Measurements from ENCODE around the gene MYBPH. TPM values are rescaled to one million over a fixed set of nuclear protein-coding genes. Genes with fewer than 3 reads are reported as not detected.

MYBPH gene
- total RNA-seq, 6 experiments from 2014 or later, result 0.12 TPM; not detected in 5

DNA sequence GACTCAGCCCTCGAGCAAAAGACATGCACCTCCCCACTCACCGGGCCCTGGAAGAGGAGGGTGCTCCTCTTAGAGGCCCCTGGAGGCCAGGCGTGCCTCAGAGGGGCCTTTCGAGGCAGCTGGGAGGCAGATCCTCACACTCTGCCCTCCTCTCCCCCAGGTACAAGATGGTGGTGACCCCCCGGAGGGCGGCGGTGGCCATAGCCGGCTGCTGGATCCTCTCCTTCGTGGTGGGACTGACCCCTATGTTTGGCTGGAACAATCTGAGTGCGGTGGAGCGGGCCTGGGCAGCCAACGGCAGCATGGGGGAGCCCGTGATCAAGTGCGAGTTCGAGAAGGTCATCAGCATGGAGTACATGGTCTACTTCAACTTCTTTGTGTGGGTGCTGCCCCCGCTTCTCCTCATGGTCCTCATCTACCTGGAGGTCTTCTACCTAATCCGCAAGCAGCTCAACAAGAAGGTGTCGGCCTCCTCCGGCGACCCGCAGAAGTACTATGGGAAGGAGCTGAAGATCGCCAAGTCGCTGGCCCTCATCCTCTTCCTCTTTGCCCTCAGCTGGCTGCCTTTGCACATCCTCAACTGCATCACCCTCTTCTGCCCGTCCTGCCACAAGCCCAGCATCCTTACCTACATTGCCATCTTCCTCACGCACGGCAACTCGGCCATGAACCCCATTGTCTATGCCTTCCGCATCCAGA lies 10.4 kb downstream of the MYBPH start:
- no peak for DNase-seq
- H3K27me3 ChIP-seq, result no peaks in the 10 kb centered on the region
- no peak overlapping the region for H3K27ac ChIP-seq
- no peak overlapping the region for H3K4me3 ChIP-seq
- no peak for ATAC-seq
- no peaks in the 10 kb centered on the region for H3K36me3 ChIP-seq
- H3K9me3 ChIP-seq, result no peaks in the 10 kb centered on the region
- no peaks in the 10 kb centered on the region for H3K4me1 ChIP-seq
- TF ChIP-seq, protein P1, sequence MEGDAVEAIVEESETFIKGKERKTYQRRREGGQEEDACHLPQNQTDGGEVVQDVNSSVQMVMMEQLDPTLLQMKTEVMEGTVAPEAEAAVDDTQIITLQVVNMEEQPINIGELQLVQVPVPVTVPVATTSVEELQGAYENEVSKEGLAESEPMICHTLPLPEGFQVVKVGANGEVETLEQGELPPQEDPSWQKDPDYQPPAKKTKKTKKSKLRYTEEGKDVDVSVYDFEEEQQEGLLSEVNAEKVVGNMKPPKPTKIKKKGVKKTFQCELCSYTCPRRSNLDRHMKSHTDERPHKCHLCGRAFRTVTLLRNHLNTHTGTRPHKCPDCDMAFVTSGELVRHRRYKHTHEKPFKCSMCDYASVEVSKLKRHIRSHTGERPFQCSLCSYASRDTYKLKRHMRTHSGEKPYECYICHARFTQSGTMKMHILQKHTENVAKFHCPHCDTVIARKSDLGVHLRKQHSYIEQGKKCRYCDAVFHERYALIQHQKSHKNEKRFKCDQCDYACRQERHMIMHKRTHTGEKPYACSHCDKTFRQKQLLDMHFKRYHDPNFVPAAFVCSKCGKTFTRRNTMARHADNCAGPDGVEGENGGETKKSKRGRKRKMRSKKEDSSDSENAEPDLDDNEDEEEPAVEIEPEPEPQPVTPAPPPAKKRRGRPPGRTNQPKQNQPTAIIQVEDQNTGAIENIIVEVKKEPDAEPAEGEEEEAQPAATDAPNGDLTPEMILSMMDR (IDR thresholded peaks at IDR 0.05), result no peak
- TF ChIP-seq POLR2A (IDR thresholded peaks at IDR 0.05), result no peak
- 83% methylated on average over 15 of the region's 28 CpGs for WGBS (ENCODE audit: insufficient coverage, low coverage, low lambda C conversion rate, missing lambda C conversion rate)
- intact Hi-C loops (cut with DNase I), result loop anchor here in 1 of 2 donors (5.0 kb wide), 1 partner anchor 52 kb away; no protein-coding TSS in a partner anchor

DNA sequence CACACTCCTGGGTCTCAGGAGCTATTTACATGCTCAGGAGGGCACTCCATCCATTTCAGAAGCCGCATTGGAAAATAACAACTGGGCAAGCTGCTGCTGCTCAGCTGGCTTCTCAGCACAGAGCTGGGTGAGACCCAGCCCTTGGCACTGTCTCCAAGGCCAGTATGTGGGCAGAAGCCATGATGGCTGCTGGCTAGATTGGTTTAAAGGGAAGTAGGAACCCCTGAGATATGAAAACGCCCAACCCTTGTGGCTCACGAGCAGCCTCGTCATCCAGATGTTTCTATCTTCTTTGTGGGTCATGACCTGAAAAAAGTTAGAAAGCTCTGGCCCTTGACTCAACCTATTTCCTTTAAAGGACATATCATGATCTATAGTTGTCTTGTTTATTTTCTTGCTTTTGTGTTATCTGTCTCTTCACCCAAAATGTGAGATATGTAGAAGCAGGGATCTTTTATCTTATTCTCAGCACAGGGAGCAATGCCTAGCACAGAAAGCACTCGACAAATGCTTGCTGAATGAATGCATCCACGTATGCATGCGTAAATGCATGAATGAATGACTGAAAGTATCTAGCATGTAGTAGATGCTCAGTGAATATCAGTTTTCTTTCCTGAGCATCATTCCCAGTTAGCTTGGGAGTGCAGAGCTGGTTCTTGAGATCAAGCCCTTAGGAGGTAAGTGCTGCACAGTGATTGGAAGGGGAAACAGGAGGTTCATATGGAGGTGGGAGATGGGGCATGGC lies 11.6 kb downstream of the MYBPH start:
- ATAC-seq (no peak), DNase-seq (no peak)
- no peak overlapping the region for H3K4me3 ChIP-seq
- intact Hi-C loops (cut with DNase I), result no loop called here
- H3K27me3 ChIP-seq, result no peaks in the 10 kb centered on the region
- no peak for TF ChIP-seq POLR2A (IDR thresholded peaks at IDR 0.05)
- TF ChIP-seq, protein P1 (IDR thresholded peaks at IDR 0.05), result no peak
- 46% methylated on average over 7 of the region's 7 CpGs for WGBS (ENCODE audit: insufficient coverage, low coverage, low lambda C conversion rate, missing lambda C conversion rate)
- H3K9me3 ChIP-seq, result no peaks in the 10 kb centered on the region
- H3K36me3 ChIP-seq, result no peaks in the 10 kb centered on the region
- H3K27ac ChIP-seq, result no peak overlapping the region
- H3K4me1 ChIP-seq, result no peaks in the 10 kb centered on the region

DNA sequence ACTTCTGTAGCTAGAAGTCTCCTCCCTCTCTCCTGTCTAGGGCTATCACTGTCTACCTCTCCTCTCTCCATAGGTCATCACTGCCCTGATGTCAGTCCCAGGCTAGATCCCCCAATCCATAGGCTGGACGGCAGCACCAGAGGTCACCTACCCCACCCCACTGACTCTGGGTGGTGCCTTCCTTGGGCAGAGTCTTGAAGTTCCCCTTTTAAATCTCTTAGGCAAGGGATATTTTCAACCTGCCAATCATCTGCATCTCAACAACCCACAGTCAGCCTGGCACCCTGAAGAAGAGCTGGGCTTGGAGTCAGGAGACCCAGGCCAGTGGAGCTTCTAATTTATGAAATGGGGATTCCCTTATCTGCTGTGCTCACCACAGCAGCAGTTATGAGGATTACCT lies 13.2 kb downstream of the MYBPH start:
- intact Hi-C loops (cut with DNase I), result no loop called here
- DNase-seq, result no peak
- no peaks in the 10 kb centered on the region for H3K27me3 ChIP-seq
- WGBS (ENCODE audit: insufficient coverage, low coverage, low lambda C conversion rate, missing lambda C conversion rate), result 20% methylated on average over 1 of the region's 1 CpG
- H3K4me1 ChIP-seq, result no peaks in the 10 kb centered on the region
- ATAC-seq, result no peak
- no peaks in the 10 kb centered on the region for H3K9me3 ChIP-seq
- no peak overlapping the region for H3K27ac ChIP-seq
- no peaks in the 10 kb centered on the region for H3K36me3 ChIP-seq
- TF ChIP-seq, protein P1 (IDR thresholded peaks at IDR 0.05), result no peak
- no peak for TF ChIP-seq POLR2A (IDR thresholded peaks at IDR 0.05)
- no peak overlapping the region for H3K4me3 ChIP-seq

DNA sequence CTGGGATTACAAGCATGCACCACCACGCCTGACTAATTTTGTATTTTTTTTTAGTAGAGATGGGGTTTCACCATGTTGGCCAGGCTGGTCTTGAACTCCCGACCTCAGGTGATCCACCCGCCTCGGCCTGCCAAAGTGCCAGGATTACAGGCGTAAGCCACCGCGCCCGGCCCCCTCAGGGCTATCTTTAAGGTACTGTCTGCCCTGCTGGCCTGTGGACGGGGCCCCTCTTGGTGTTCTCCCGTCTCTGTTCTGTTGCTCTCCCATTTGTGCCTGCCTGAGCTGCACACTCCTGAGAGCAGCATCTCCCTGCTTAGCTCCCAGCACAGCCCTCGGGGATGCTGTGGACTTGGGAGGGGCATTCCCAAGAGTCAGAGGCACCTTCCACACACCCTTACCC lies 13.9 kb downstream of the MYBPH start:
- H3K27ac ChIP-seq, result no peak overlapping the region
- no peak for DNase-seq
- no peaks in the 10 kb centered on the region for H3K27me3 ChIP-seq
- H3K4me3 ChIP-seq, result no peak overlapping the region
- WGBS (ENCODE audit: insufficient coverage, low coverage, low lambda C conversion rate, missing lambda C conversion rate), result 63% methylated on average over 4 of the region's 11 CpGs
- TF ChIP-seq POLR2A (IDR thresholded peaks at IDR 0.05), result no peak
- TF ChIP-seq, protein P1 (IDR thresholded peaks at IDR 0.05), result no peak
- H3K9me3 ChIP-seq, result no peaks in the 10 kb centered on the region
- no peaks in the 10 kb centered on the region for H3K36me3 ChIP-seq
- no peak for ATAC-seq
- no peaks in the 10 kb centered on the region for H3K4me1 ChIP-seq
- intact Hi-C loops (cut with DNase I), result no loop called here

Data from right lobe of liver (tissue), 6 donors.